Epidermal melanocyte (primary cell): Measurements from ENCODE around the gene PEX10.
A peak's percentile ranks its signal among the peaks of the same experiment; 100 is the strongest.

Experiments used
- DNase-seq: peaks from one replicate; pipeline ENCODE4 v3.0.0; 2011; ENCODE audit warnings: low spot score; ENCODE audit not compliant: insufficient read length

Gene PEX10

DNA sequence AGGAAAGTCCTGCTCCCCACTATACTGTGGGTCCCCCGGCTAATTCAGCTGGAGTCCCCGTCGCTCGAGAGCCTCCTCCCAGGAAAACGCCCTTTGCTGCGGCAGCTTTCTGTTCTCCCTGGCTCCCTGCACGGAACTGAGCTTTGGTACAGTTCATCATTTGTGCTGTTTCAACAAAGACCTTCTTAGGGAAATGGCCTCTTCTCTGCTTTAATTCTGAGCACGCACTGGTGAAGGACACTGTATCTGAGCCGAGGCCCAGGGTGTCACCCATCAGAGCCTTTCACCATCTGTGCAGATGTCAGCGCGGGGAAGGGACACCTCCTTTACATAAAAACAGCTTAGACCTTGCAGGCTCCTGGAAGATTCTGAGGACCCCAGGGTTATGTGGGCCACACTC lies 13.5 kb upstream of the PEX10 start:
- DNase-seq: no peak

DNA sequence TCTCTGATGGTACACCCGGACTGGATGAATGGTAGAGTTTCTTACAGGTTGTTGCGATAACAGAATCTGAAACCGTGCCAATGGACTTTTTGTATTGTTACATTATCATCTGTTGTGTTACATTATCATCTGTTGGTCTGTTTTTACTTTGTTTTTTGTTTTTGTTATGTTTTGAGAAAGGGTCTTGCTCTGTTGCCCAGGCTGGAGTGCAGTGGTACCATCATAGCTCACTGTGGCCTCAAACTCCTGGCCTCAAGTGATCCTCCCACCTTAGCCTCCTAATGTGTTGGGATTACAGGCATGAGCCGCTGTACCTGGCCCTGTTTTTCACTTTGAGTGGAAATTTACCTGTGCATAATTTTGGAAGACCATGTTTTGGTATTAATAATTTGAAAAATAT lies 10.2 kb upstream of the PEX10 start:
- DNase-seq: no peak

DNA sequence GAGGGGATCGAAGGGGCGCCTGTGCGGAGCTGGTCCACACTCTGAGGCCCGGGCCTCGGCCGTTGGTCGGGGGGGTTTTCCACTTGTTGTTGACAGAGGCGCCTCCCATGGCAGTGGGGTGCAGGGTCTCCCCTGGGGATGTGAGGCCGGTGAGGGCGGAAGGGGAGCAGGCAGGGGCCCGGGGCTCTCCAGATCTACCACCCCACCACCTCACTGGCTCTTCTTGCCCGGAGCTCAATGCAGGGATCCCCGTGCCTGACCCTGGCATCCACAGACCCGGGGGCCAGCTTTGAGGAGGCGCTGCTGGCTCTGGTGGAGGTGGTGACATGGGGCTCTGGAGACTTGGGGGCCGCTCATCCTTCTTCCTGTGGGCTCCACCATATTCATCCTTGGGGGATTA lies 7.1 kb upstream of the PEX10 start:
- no peak for DNase-seq

DNA sequence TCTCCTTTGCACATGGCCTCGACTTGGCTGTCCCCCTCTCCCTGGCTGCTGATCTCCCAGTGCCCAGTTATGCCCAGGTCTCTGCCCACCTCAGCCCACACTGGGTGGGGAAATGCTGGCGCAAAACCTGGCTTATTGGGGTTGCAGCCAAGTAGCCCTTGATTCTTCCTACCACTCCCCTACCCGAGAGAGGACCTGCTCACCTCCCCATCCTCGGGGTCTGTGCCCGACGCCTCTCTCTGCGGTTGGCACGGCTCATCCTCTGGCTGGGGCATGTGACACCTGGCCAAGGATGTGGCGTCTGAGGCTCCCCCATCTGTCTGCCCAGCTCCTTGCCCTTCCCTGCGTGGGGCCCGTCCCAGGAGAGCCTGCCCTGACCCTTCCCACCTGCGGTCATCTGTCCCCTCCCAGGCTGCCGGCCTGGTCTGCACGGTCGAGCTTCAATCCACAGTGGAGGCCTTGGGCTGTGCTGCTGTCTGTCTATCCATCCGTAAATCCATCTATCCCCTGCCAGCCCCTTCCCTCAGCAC lies 6.5 kb upstream of the PEX10 start:
- no peak for DNase-seq

DNA sequence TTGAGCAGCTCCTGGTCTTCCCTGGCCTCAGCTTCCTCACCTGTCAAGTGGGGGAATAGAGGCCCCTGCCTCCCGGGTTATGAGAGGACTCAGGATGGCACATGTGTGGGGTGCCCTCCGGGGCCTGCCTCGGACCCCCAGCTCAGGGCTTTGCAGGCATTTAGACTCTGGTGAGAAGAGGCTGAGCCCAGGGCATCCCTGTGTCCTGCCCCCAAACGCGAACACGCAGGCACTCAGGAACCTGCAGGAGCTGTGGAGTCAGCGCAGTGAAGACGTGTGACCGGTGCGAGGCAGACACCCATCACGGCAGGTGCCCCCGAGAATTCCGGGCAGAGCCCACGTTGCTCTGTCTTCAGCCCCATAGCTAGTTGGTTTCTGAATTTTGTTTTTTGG lies 5.5 kb upstream of the PEX10 start:
- DNase-seq: no peak

DNA sequence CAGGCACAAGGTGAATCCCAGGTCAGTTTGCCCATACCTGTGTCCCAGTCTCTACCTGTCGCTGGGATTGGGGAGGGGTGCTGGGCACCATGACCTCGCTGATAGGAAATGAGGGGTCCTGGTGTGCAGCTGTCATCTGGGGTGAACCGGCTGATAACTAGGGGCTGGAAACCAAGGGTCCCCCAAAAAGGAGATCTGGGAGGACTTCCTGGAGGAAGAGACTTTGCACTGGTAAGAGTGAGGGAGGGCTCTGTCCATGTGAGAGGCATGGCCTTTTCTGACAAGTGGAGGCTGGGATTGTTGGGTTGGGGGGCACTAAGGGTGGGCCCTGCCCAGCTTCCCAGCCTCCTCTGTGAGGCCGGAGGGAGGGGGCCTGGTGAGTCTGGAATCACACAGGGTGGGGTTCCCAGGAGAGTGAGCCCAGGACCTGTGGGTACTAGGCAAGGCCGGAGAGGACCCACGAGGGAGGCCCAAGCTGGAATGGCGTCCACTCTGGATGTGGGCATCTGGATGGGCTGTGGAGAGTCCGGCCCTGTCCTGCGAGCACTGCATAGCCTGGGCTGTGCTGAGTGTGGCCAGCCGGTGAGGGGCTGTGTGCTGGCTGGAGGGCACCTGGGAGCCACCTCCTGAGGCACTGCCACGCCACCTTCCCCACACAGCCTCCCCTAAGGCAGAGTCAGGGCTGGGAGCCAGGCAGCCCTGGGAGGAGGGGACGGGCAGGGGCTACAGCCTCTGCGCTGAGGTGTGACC lies 4.9 kb upstream of the PEX10 start:
- DNase-seq: no peak

DNA sequence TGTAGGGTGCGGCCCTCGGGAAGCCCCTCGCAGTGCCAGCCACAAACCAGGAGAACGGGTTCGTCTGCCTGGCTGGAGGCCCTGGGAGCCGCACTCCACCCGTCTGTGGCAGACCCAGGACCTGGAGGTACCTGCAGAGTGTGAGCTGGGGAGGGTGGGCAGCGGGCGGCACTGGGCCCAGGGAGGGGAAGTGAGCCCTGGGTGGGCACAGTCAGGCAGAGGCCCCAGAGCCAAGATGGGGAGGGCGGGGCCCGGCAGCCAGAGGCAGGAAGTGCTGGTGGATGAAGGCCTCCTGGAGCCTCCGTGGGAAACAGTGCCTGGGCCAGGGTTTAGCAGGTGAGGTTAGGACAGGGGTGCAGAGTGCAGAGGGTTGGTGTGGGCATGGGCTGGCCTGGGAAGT lies 4.0 kb upstream of the PEX10 start:
- no peak for DNase-seq

DNA sequence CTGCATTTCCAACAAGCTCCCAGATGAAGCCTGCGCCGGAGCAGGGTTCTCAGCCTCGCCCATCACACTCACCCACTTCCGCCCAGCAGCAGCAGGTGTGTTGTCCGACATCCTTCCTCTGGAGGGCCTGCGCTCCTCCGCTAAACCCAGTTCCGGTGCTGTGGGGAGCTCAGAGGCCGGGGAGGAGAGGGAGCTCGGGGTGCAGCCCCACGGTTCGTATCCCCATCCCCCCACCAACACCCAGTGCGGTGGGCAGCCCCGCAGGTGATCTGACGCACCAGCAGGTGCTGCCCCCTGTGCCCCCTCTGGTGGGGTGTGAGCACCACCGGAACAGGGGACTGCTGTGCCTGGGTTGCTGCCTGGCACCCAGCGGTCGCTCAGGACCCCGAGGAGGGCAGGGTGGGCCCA lies 3.4 kb upstream of the PEX10 start:
- no peak for DNase-seq

DNA sequence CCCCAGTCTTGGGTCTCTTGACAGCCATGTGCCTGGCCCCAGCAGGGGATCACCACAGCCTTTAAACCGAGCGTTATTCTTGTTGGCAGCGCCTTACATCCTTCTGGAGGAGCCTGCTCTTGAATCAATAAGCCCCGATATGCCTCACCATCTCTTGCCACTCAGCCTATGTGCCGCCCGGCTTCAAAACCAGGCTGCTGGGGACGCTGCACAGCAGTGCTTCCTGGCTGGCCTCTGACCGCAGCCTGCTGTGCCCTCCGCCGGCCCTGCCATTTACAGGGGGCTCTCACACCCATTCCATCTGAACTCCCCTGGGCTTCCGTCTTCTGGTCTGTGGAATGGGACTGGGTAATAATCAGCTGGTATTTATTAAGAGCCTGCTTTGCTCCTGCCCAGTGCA lies 3.0 kb upstream of the PEX10 start:
- DNase-seq: no peak

DNA sequence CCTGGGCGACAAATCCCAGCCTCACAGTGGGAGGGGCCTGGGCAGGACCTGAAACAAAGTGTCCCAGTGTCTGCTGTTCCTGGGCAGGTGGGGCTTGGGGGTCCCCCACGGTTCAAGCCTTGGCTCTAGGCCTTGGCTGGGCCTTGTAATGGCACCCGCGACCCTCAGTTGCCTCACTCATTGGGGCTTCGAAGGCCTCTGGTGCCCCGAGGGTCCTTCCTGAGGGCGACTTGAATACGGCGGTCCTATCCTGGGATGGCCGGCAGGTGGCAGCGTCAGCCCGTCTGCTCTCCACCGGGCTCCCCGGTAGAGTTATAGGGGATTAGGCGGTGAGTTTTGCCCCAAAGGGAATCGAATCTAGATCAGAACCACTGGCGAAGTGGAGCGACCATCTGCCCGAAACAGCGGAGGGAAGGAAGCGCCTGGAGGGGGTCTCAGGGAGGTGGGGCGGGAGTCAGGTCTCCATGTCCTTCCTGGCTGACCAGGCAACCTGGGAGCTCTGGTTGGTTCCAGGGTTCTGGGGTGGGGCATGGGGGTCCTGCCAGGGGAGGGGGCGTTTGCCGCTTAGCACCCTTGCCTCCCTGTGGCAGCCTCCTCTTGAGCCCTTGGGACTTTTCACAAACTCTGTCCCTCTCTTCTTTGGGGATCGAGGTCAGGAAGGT lies 2.1 kb upstream of the PEX10 start:
- DNase-seq: peak; percentile 94

DNA sequence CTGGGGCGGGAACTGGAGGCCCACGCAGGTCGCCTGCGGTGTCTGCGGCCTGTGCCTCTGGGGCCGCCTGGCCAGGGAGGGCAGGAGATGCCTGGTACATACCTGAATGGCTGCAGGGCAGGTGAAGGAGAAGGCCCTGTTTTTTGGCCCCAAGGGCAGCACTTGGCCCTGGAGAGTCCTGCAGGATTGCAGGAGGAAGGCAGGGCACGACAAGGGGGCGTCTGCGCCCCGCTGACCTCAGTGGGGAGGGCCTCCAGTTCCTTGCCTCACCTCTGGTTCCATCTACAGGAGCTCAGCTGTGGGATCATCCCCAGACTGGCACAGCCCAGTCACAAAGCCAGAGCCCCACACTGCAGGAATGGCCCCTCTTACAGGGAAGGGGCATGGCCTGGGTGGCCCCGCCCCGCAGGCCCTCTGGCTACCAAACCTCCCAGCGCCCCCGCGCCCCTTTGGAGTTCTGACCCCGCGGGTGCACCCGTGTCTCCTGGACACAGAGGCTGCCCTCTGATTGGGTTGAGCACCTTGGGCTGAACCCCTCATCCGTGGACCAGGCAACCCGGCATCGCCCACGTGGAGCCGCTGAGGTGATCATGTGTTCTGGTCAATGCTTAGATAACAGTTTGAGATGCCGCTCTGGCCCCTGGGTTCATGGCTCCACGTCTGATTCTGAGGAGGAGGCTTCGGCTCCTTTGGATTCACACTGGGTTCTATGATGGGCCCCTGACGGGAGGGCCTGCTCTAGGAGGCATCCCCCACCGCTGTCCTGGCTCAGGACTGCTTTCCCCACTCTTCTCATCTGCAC lies 1.3 kb upstream of the PEX10 start:
- no peak for DNase-seq

DNA sequence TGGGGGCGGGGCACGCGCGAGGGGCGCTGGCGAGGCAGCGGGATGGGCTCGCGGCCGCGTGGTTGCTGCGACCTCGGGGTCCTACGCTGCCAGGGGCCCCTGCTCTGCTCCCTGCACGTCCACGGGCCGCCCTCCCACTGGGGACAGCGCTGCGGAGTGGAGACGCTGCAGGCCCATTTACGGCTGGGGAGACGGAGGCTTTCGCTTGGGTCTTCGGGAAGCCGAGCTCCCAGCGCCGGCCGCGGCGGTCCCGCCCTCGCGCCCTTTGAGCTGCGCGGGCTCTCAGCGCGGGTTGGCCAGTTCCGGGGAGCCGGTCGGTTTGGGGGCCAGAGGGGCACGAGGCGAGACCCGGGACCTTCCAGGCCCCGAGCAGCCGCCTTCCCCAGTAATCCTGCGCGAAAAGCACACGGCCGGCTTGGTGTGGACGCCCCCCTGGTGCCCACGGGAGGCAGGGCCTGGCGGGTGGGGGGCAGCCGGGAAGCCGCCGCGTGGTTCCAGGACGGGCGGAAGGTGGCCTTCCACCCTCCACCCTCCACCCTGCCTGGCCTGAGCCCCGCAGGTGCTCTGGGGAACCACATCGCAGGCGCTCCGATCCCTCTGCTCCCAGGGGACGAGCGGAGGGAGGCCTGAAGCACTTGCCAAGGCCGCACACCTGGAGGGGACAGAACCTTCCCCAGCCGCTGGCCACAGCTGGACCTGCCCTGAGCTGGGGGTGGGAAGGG lies 570 bp upstream of the PEX10 start:
- DNase-seq: peak; percentile 69

DNA sequence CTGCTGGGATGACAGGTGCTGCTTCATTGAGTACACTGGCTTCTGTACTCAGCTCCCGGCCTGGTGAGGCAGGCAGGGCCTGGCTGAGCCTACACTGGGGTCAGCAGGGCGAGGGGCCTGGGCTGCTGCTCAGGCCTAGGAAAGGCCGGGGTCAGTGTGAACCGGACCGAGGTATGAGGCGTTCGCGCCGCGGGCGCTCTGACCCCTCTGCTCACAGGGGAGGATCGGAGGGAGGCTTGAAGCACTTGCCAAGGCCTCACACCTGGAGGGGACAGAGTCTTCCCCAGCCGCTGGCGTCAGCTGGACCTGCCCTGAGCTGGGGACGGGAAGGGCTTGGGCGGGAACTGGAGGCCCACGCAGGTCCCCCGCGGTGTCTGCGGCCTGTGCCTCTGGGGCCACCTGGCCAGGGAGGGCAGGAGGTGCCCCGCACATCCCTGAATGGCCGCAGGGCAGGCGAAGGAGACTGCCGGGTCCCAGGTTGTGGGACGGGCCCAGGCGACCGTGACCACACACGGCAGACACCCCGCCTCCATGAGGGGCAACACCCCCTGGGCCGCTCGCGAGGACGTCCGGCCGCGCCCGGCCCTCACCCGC lies 466 bp downstream of the PEX10 start:
- peak; percentile 42 for DNase-seq

DNA sequence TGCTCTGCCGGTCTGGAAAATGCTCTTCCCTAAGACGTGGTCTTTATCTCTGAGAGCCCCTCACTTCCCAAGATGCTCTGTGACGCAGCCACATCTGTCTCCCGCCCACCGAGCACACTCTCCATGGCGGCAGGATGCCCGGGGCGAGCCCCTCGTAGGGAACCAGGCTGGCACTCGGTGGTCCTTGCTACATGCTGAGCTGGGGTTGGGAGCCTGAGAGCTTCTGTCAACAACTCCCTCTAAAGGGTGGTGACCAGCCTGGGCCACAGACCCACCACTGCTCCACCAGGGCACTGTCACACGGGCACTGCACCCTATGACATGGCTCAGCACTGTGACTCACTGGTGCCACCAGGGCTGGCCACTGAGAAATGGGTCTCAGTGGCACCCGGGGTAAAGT lies 2.6 kb downstream of the PEX10 start:
- DNase-seq: no peak

DNA sequence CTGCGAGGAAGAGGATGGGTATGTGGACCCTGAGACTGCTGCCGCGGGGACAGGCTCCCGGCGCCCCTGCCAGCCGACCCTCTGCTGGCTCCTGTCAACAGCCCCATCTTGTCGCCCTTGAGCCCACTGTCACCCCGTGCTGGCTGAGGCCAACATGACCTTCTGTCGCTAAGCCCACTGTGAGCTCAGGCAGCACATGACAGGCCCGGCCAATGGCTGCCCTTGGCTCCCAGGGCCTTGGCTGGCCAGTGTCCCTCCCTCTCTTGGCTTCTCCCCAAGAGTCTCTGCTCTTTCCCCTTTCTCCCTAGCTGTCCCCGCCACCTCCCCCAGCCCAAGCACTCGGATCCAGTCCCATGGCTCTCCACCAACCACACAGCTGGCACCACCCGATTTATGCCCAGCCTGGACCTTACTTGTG lies 3.5 kb downstream of the PEX10 start:
- DNase-seq: no peak

DNA sequence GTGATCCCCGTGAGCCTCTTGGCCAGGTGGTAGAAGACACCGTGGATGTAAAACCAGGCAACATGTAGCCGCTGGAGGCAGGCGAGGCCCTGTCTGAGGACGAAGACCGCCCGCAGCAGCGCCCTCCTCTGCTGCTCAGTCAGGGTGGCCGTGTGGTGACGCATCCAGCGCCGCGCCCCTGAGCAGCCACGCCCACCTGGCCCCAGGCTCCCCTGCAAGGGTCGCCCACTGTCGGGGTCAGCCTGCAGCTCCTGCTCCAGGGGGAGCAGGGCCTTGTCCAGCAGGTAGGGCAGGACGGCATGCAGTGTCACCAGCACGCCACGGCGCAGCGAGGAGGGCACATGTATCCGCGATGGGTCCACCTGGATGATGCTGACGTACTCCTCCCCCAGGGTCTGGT lies 3.9 kb downstream of the PEX10 start:
- DNase-seq: no peak

DNA sequence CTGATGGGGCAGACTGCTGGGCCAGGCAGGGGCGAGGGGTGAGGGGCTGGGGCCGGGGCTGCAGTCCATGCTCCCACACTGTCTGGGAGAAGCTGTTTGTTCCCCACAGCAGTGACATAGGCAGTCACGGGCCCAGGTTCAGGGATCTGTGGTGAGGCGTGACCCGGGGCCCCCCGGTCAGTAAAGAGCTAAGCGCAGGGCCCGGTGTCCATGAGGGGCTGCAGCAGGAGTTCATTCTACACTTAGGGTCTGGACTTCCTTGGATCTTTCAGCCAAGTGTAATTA lies 4.4 kb downstream of the PEX10 start:
- DNase-seq: no peak

DNA sequence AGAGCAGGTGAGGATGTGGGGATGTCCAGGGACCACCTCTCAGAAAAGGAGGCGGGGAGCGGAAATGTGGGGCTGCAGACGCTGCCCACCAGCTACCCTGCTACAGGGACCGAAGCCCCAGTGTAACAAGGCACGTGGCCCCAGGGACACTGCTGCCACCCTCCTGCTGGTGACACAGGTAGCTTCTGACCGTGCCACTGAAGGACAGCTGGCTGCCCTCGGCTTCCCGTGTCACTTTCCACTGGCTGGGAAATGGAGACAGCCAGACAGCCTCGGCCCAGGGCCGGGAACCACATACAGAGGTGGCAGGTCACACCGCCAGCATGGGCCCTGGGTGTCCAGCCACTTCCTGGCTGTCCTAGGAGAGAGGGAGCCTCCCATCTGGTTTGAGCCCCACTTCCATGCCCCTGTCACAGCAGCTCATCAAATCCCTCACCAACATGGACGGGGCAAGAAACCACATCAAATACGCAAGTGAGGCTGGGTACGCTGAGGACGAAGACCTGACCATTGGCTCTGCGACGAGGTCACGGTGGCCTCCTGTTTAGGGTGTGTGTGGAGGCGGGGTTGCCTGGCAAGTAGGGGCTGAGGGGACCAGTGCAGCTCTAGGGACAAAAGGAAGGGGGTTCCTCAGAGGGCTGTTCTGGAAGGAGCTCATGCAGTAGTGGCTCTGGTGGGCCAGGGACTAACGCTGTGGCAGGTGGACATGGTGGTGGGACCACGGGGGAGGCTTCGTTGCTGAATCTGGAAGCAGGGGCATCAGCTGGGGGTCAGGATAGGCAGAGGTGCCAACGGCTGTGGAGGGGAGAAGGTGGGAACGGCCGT lies 5.0 kb downstream of the PEX10 start:
- no peak for DNase-seq

DNA sequence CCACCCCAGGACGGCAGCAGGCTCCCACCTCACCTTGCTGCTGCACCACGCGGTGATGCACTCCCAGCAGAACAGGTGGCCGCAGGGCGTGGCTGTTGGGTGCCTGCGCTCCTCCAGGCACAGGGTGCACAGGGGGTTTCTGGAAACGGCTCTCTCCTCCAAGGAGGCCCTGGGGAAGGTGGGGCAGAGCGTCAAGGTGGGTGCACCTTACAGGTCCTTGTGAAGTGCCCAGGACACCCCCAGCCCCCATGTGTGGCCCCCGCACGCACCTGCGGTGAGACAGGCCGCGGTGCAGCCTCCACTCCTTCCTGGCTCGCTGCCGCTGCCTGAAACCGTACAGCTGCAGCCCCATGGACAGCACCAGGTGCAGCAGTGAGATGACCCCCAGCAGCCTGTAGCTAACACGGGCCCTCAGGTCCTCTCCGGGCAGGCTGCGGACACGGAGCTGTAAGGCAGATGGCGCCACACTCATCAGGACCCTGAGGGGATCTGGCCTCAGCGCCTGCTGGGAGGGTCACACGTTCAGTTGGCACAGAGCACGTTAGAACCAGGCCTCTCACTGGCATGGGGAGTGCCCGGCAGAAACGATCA lies 5.8 kb downstream of the PEX10 start:
- DNase-seq: no peak
